Ovary (tissue), 3 donors: ENCODE results near the gene ANO3.

Source experiments
- CTCF ChIP-seq, 3 donors: fragments of 450-650 bp in 2 of 3; fragments of 200-600 bp in 1 of 3; IDR thresholded peaks; one replicate each; pipeline versions ENCODE4 v1.5.1 to v1.8.0; 2016 to 2022; ENCODE audit warnings: antibody characterized with exemption in 3 of 3, mild to moderate bottlenecking in 1 of 3
- POLR2A ChIP-seq: fragments of 450-650 bp; IDR thresholded peaks from one replicate; pipeline ENCODE4 v1.6.1; 2017; ENCODE audit warnings: antibody characterized with exemption, mild to moderate bottlenecking, moderate library complexity
- donor health status: DM: no; HTN: no; CAD: no.

GRCh38 chr11:26665946-26666345 lies 334.0 kb downstream of the ANO3 start:
- TF ChIP-seq CTCF (IDR thresholded peaks at IDR 0.05), result no peak
- no peak for TF ChIP-seq POLR2A
